ENCODE data around the gene TNS2. TPM values are rescaled to one million over a fixed set of nuclear protein-coding genes. Genes with fewer than 3 reads are reported as not detected.

TNS2 gene
- total and polyA plus RNA-seq, 9 of the 15 experiments (the other 6 are each of a cell fraction or from before 2014, with no cell fraction given) = 0.28 to 3.1 (median 1.2) TPM; not detected in 1

- TF ChIP-seq ZNF318 (IDR thresholded peaks at IDR 0.05; ENCODE audit: borderline replicate concordance in 1 of 2, low read depth in 1 of 2) (peak in 1 of 2 experiments; percentile 66; a peak in 1 of 4 replicates), ZNF165 (CRISPR knock-in tag; IDR thresholded peaks at IDR 0.05; ENCODE audit: borderline replicate concordance) (no peak), BRD9 (IDR thresholded peaks at IDR 0.05; ENCODE audit: low read depth, partially characterized antibody) (peak; percentile 96), SP2 (IDR thresholded peaks at IDR 0.05; ENCODE audit: extremely low read depth, low read depth, low read length, poor library complexity, severe bottlenecking) (no peak), HDAC1 (IDR thresholded peaks at IDR 0.05) (peak in 1 of 2 experiments; percentile 53; a peak in 2 of 4 replicates), GMEB1 (CRISPR knock-in tag; IDR thresholded peaks at IDR 0.05) (peak; percentile 85), ZHX1 (conservative IDR thresholded peaks at IDR 0.05; ENCODE audit: low read length) (0 out of 2 replicates have a peak, but pooled peaks have one; percentile 25), ILF3 (IDR thresholded peaks at IDR 0.05; ENCODE audit: borderline replicate concordance) (no peak), CTCF (IDR thresholded peaks at IDR 0.05 in 2 of 3, conservative IDR thresholded peaks at IDR 0.05 in 1 of 3; ENCODE audit: insufficient read depth in 2 of 3, low read depth in 1 of 3, low read length in 3 of 3) (no peak), EP300 (IDR thresholded peaks at IDR 0.05; ENCODE audit: low read length) (no peak)
Observed at GRCh38 chr12:53005986-53006809, 43.7 kb upstream of the TNS2 start, which contains the start of gene EIF4B (continued).
